Memory B cell (primary cell): ENCODE data around the gene SLC16A7.

ENCODE experiments used
- ATAC-seq: fragments of 150-1000 bp; cut with Tn5 transposase; 2 replicates; pipeline ENCODE4 v1.10.0; 2021; ENCODE audit warnings: low read depth, mild to moderate bottlenecking, moderate library complexity
- DNase-seq, 2 donors: peaks; one replicate each; pipeline ENCODE4 v3.0.0; 2022; ENCODE audit warnings: low spot score in 2 of 2
- H3K27ac Mint-ChIP-seq: one replicate; pipeline ENCODE4 v1.8.0; 2022; ENCODE audit warnings: mild to moderate bottlenecking, moderate library complexity, mixed read lengths
- H3K27me3 Mint-ChIP-seq: one replicate; pipeline ENCODE4 v1.8.0; 2022; ENCODE audit warnings: mixed read lengths
- H3K36me3 Mint-ChIP-seq: one replicate; pipeline ENCODE4 v1.8.0; 2022; ENCODE audit warnings: mild to moderate bottlenecking, mixed read lengths
- H3K4me1 Mint-ChIP-seq: one replicate; pipeline ENCODE4 v1.8.0; 2022; ENCODE audit warnings: mixed read lengths
- H3K4me3 Mint-ChIP-seq: one replicate; pipeline ENCODE4 v1.8.0; 2022; ENCODE audit warnings: mild to moderate bottlenecking, moderate library complexity, mixed read lengths
- H3K9me3 Mint-ChIP-seq: one replicate; pipeline ENCODE4 v1.8.0; 2022; ENCODE audit warnings: mixed read lengths

SLC16A7 gene

GRCh38 chr12:59827767-59828166 lies 231.9 kb downstream of the SLC16A7 start:
- Mint-ChIP-seq H3K4me3 (no peak overlapping the region), H3K27ac (no peak overlapping the region), H3K4me1 (no peaks in the 10 kb centered on the region), H3K36me3 (no peaks in the 10 kb centered on the region), H3K27me3 (no peaks in the 10 kb centered on the region), H3K9me3 (peaks cover 1% of the 10 kb centered on the region)
- no peak for DNase-seq
- ATAC-seq: no peak

- no peaks in the 10 kb centered on the region for H3K36me3 Mint-ChIP-seq
- no peak overlapping the region for H3K4me3 Mint-ChIP-seq
- DNase-seq (no peak), ATAC-seq (no peak)
- no peaks in the 10 kb centered on the region for H3K4me1 Mint-ChIP-seq
- no peaks in the 10 kb centered on the region for H3K27me3 Mint-ChIP-seq
- no peak overlapping the region for H3K27ac Mint-ChIP-seq
- H3K9me3 Mint-ChIP-seq: peaks cover 1% of the 10 kb centered on the region
These were observed 232.7 kb downstream of the SLC16A7 start for GRCh38 chr12:59828521-59828920.

- no peak overlapping the region for H3K4me3 Mint-ChIP-seq
- H3K4me1 Mint-ChIP-seq: no peaks in the 10 kb centered on the region
- no peaks in the 10 kb centered on the region for H3K27me3 Mint-ChIP-seq
- DNase-seq (no peak), ATAC-seq (no peak)
- no peaks in the 10 kb centered on the region for H3K36me3 Mint-ChIP-seq
- peaks cover 1% of the 10 kb centered on the region for H3K9me3 Mint-ChIP-seq
- no peak overlapping the region for H3K27ac Mint-ChIP-seq
These were observed 237.6 kb downstream of the SLC16A7 start for GRCh38 chr12:59833408-59833807.

- H3K4me1 Mint-ChIP-seq: no peaks in the 10 kb centered on the region
- DNase-seq: no peak
- no peak overlapping the region for H3K27ac Mint-ChIP-seq
- no peak overlapping the region for H3K4me3 Mint-ChIP-seq
- H3K27me3 Mint-ChIP-seq: no peaks in the 10 kb centered on the region
- H3K36me3 Mint-ChIP-seq: no peaks in the 10 kb centered on the region
- no peak for ATAC-seq
- peaks cover 1% of the 10 kb centered on the region for H3K9me3 Mint-ChIP-seq
These were observed 239.0 kb downstream of the SLC16A7 start for GRCh38 chr12:59834659-59835474.
